SK-N-SH treated with all-trans-retinoic acid at 6 μM for 48 hours (cell line): ENCODE measurements around the gene RNF26.

Source experiments
- CSDC2 ChIP-seq: fragments of 250-450 bp; sonication (Bioruptor Pico); IDR thresholded peaks from 2 replicates; pipeline ENCODE4 v1.5.0; 2020; ENCODE audit warnings: mild to moderate bottlenecking, moderate library complexity
- PATZ1 ChIP-seq: fragments of 250-450 bp; sonication (Bioruptor Pico); IDR thresholded peaks from 2 replicates; pipeline ENCODE4 v1.8.0; 2020; ENCODE audit warnings: mild to moderate bottlenecking, moderate library complexity, borderline replicate concordance
- ZFP3 ChIP-seq: fragments of 250-450 bp; sonication (Bioruptor Pico); IDR thresholded peaks from 2 replicates; pipeline ENCODE4 v1.5.0; 2020; ENCODE audit warnings: mild to moderate bottlenecking, moderate library complexity

- no peak for TF ChIP-seq ZFP3 (CRISPR knock-in tag)
- no peak for TF ChIP-seq CSDC2 (CRISPR knock-in tag)
- no peak for TF ChIP-seq PATZ1 (CRISPR knock-in tag)
These were observed 29.7 kb downstream of the RNF26 start for GRCh38 chr11:119363851-119364590.
